A549 (cell line): ENCODE results near the gene SUPT3H.

Source experiments
- BHLHE40 ChIP-seq: IDR thresholded peaks from 2 replicates; pipeline ENCODE4 v1.6.1; 2012; ENCODE audit warnings: low read depth, low read length, inconsistent platforms
- CEBPB ChIP-seq, 2 experiments: fragments of >200 bp in 1 of 2; sonication (Bioruptor Twin) in 1 of 2; formaldehyde crosslinking in 1 of 2; IDR thresholded peaks; 2 replicates each; pipeline ENCODE4 v1.6.1; 2012 to 2016
- KDM1A ChIP-seq: fragments of 200-600 bp; sonication (generic); IDR thresholded peaks from 2 replicates; pipeline ENCODE4 v1.6.1; 2016; ENCODE audit warnings: low read depth, mild to moderate bottlenecking
- POLR2A ChIP-seq: IDR thresholded peaks from 2 replicates; pipeline ENCODE4 v1.6.1; 2012; ENCODE audit warnings: mild to moderate bottlenecking, low read length
- RAD21 ChIP-seq, 2 experiments: fragments of >200 bp in 1 of 2; sonication (Bioruptor Twin) in 1 of 2; formaldehyde crosslinking in 1 of 2; IDR thresholded peaks in 1 of 2; conservative IDR thresholded peaks in 1 of 2; 2 replicates in 1 of 2; 3 replicates in 1 of 2; pipeline ENCODE4 v1.6.1; 2012 to 2018; ENCODE audit warnings: inconsistent platforms in 1 of 2
- RNF2 ChIP-seq: fragments of 200-600 bp; sonication (generic); IDR thresholded peaks from 2 replicates; pipeline ENCODE4 v1.6.1; 2016; ENCODE audit warnings: low read depth, mild to moderate bottlenecking, antibody characterized with exemption, moderate library complexity, borderline replicate concordance
- SMC3 ChIP-seq: fragments of >200 bp; sonication (Bioruptor Twin); formaldehyde crosslinking; IDR thresholded peaks from 3 replicates; pipeline ENCODE4 v1.6.1; 2018; ENCODE audit warnings: inconsistent platforms
- ZFP36 ChIP-seq: fragments of 450-650 bp; IDR thresholded peaks from 2 replicates; pipeline ENCODE4 v1.6.1; 2014; ENCODE audit warnings: borderline replicate concordance; ENCODE audit not compliant: partially characterized antibody
- TF ChIP-seq, protein P1 (sequence below): fragments of >200 bp; sonication (Bioruptor Twin); formaldehyde crosslinking; IDR thresholded peaks from 3 replicates; pipeline ENCODE4 v1.5.1; 2016

DNA sequence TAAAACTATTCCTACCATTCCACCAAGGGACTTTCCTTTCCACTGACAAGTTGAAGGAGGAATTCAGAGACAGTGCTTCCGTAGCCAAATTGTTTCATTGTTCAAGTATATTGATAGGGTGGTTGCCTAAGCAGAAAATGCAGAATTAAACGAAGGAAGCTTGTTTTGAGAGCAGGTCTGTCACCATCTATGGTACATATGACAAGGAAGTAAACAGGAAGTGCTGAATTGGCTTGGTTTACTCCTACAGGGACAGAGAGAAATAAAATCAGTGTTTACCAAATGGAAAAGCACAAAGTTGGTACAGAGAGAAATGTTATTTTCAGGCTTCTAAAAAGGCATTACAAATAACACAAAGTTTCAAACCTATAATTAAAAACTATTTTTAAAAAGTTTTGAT, 568.5 kb downstream of the SUPT3H start:
- TF ChIP-seq CEBPB (IDR thresholded peaks at IDR 0.05) (no peak), KDM1A (no peak), RNF2 (no peak), POLR2A (no peak), RAD21 (conservative IDR thresholded peaks at IDR 0.05 in 1 of 2, IDR thresholded peaks at IDR 0.05 in 1 of 2) (no peak), BHLHE40 (no peak), ZFP36 (no peak), SMC3 (no peak)
- TF ChIP-seq, protein P1, sequence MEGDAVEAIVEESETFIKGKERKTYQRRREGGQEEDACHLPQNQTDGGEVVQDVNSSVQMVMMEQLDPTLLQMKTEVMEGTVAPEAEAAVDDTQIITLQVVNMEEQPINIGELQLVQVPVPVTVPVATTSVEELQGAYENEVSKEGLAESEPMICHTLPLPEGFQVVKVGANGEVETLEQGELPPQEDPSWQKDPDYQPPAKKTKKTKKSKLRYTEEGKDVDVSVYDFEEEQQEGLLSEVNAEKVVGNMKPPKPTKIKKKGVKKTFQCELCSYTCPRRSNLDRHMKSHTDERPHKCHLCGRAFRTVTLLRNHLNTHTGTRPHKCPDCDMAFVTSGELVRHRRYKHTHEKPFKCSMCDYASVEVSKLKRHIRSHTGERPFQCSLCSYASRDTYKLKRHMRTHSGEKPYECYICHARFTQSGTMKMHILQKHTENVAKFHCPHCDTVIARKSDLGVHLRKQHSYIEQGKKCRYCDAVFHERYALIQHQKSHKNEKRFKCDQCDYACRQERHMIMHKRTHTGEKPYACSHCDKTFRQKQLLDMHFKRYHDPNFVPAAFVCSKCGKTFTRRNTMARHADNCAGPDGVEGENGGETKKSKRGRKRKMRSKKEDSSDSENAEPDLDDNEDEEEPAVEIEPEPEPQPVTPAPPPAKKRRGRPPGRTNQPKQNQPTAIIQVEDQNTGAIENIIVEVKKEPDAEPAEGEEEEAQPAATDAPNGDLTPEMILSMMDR, result no peak
